Small intestine (tissue), 7 donors: ENCODE data around the gene NCOR1. TPM values are rescaled to one million over a fixed set of nuclear protein-coding genes. Genes with fewer than 3 reads are reported as not detected.
A peak's percentile ranks its signal among the peaks of the same experiment; 100 is the strongest.
"Not testable (repeated sequence)": the region's sequence is repeated elsewhere in the genome, so short reads cannot be mapped to it uniquely, and the experiment has no call there.

Experiments
- DNase-seq, 2 donors: peaks; one replicate each; pipeline versions ENCODE4 v3.0.0 to v3.0.0-alpha.2; 2013
- FAIRE-seq: peaks from 2 replicates; lab custom pipeline; 2012; peaks lifted over from hg19 to GRCh38; lab: Jason Lieb, UNC
- H3K27ac ChIP-seq, 3 donors: one replicate each; pipeline ENCODE4 v1.5.1; 2013; ENCODE audit warnings: low read length in 2 of 3, mild to moderate bottlenecking in 2 of 3, control low read depth in 1 of 3, inconsistent platforms in 1 of 3, low read depth in 1 of 3, moderate library complexity in 1 of 3
- H3K27me3 ChIP-seq, 3 donors: one replicate each; pipeline ENCODE4 v1.6.1; 2013; ENCODE audit warnings: low read length in 3 of 3, inconsistent platforms in 1 of 3; ENCODE audit not compliant: control insufficient read depth in 3 of 3, insufficient read depth in 3 of 3
- H3K36me3 ChIP-seq, 3 donors: one replicate each; pipeline ENCODE4 v1.6.1; 2013; ENCODE audit warnings: low read length in 3 of 3, inconsistent platforms in 1 of 3, low read depth in 1 of 3, mild to moderate bottlenecking in 1 of 3, moderate library complexity in 1 of 3; ENCODE audit not compliant: control insufficient read depth in 3 of 3, insufficient read depth in 2 of 3
- H3K4me1 ChIP-seq, 3 donors: one replicate each; pipeline ENCODE4 v1.6.1; 2013; ENCODE audit warnings: low read length in 2 of 3, inconsistent platforms in 1 of 3, low read depth in 1 of 3, mild to moderate bottlenecking in 1 of 3, moderate library complexity in 1 of 3; ENCODE audit not compliant: control insufficient read depth in 3 of 3, insufficient read depth in 2 of 3
- H3K4me3 ChIP-seq, 3 donors: one replicate each; pipeline ENCODE4 v1.5.1; 2013; ENCODE audit warnings: low read length in 3 of 3, control low read depth in 1 of 3, inconsistent platforms in 1 of 3, low read depth in 1 of 3, mild to moderate bottlenecking in 1 of 3, moderate library complexity in 1 of 3
- H3K9me3 ChIP-seq, 2 donors: one replicate each; pipeline ENCODE4 v1.6.1; 2013; ENCODE audit warnings: low read depth in 1 of 2, low read length in 1 of 2; ENCODE audit not compliant: control insufficient read depth in 2 of 2, insufficient read depth in 1 of 2
- WGBS, 3 donors: extraction: QIAGEN DNeasy Blood & Tissue Kit; methylation state at CpG; one replicate each; pipeline ENCODE4 v1.1.7; 2013; 5-methylcytosine and 5-hydroxymethylcytosine counted together
- polyA plus RNA-seq, 4 donors: library from polyadenylated mRNA; stranded (reverse) in 3 of 4; unstranded in 1 of 4; fragments of 200-250 nt in 3 of 4; fragments of 120-200 nt in 1 of 4; gene quantifications; one replicate each; pipeline versions ENCODE4 v1.2.1 to v1.2.3, GENCODE V29; 2013
- donor health status: healthy with polysubstance abuse.
- donor health status: control.
- donor health status: control.
- donor health status: Bipolar disorder and iron deficiency.
- donor health status: healthy.

Gene NCOR1
- polyA plus RNA-seq, 4 donors = 69.3 to 227 (median 157) TPM

GRCh38 chr17:16191604-16192003 lies 23.7 kb downstream of the NCOR1 start:
- H3K27ac ChIP-seq = no peak overlapping the region
- no peaks in the 10 kb centered on the region for H3K9me3 ChIP-seq
- no peak overlapping the region for H3K4me3 ChIP-seq
- H3K27me3 ChIP-seq = no peaks in the 10 kb centered on the region
- DNase-seq (no peak), FAIRE-seq (no peak)
- peaks cover 6 to 48% (median 7%) of the 10 kb centered on the region in 3 donors for H3K36me3 ChIP-seq
- H3K4me1 ChIP-seq = no peaks in the 10 kb centered on the region
- WGBS, 3 donors = 84 to 86% (median 86%) methylated on average over 3 of the region's 3 CpGs

- H3K36me3 ChIP-seq = peaks cover 6 to 45% (median 7%) of the 10 kb centered on the region in 3 donors
- H3K4me3 ChIP-seq = no peak overlapping the region
- DNase-seq = no peak
- H3K4me1 ChIP-seq = no peaks in the 10 kb centered on the region
- H3K9me3 ChIP-seq = no peaks in the 10 kb centered on the region
- WGBS, 3 donors = 83 to 86% (median 85%) methylated on average over 4 of the region's 4 CpGs
- H3K27me3 ChIP-seq = no peaks in the 10 kb centered on the region
- no peak overlapping the region for H3K27ac ChIP-seq
- no peak for FAIRE-seq
Observed at GRCh38 chr17:16190703-16191360, 24.5 kb downstream of the NCOR1 start.

- DNase-seq = no peak
- H3K27me3 ChIP-seq = no peaks in the 10 kb centered on the region
- peaks cover 6 to 48% (median 9%) of the 10 kb centered on the region in 3 donors for H3K36me3 ChIP-seq
- no peak overlapping the region for H3K4me3 ChIP-seq
- no peak for FAIRE-seq
- H3K9me3 ChIP-seq = no peaks in the 10 kb centered on the region
- no peak overlapping the region for H3K27ac ChIP-seq
- WGBS, 3 donors = 80 to 85% (median 82%) methylated on average over 3 of the region's 3 CpGs
- no peaks in the 10 kb centered on the region for H3K4me1 ChIP-seq
Observed at GRCh38 chr17:16189791-16190348, 25.5 kb downstream of the NCOR1 start.

- Histone ChIP-seq H3K4me3 (no peak overlapping the region), H3K9me3 (no peaks in the 10 kb centered on the region), H3K27ac (no peak overlapping the region), H3K27me3 (no peaks in the 10 kb centered on the region), H3K4me1 (no peaks in the 10 kb centered on the region), H3K36me3 (peaks cover 6 to 42% (median 7%) of the 10 kb centered on the region in 3 donors)
- DNase-seq = no peak
- no peak for FAIRE-seq
- 85 to 91% (median 85%) methylated on average over 5 of the region's 5 CpGs for WGBS, 3 donors
Observed at GRCh38 chr17:16187642-16188041, 27.7 kb downstream of the NCOR1 start.

GRCh38 chr17:16181581-16181980 lies 33.8 kb downstream of the NCOR1 start:
- Histone ChIP-seq H3K27me3 (no peaks in the 10 kb centered on the region), H3K4me1 (no peaks in the 10 kb centered on the region), H3K36me3 (peaks cover 0 to 32% (median 2%) of the 10 kb centered on the region in 3 donors), H3K27ac (no peak overlapping the region), H3K4me3 (no peak overlapping the region), H3K9me3 (no peaks in the 10 kb centered on the region)
- 95 to 100% (median 98%) methylated on average over 1 of the region's 1 CpG for WGBS, 3 donors
- DNase-seq (no peak), FAIRE-seq (no peak)

GRCh38 chr17:16178836-16179235 lies 36.5 kb downstream of the NCOR1 start:
- Histone ChIP-seq H3K4me3 (no peak overlapping the region), H3K4me1 (no peaks in the 10 kb centered on the region), H3K9me3 (no peaks in the 10 kb centered on the region), H3K36me3 (peaks cover 0 to 30% (median 0%) of the 10 kb centered on the region in 3 donors), H3K27ac (no peak overlapping the region), H3K27me3 (no peaks in the 10 kb centered on the region)
- 94 to 97% (median 96%) methylated on average over 5 of the region's 5 CpGs for WGBS, 3 donors
- DNase-seq = no peak
- FAIRE-seq = no peak

GRCh38 chr17:16171613-16172012 lies 43.7 kb downstream of the NCOR1 start:
- WGBS, 3 donors = 73 to 84% (median 76%) methylated on average over 7 of the region's 7 CpGs
- H3K27me3 ChIP-seq = no peaks in the 10 kb centered on the region
- no peaks in the 10 kb centered on the region for H3K9me3 ChIP-seq
- no peak overlapping the region for H3K4me3 ChIP-seq
- DNase-seq (peak in 1 of 2 donors; percentile 8), FAIRE-seq (no peak)
- H3K36me3 ChIP-seq = peaks cover 0 to 33% (median 5%) of the 10 kb centered on the region in 3 donors
- no peak overlapping the region for H3K27ac ChIP-seq
- no peaks in the 10 kb centered on the region for H3K4me1 ChIP-seq

- H3K27ac ChIP-seq, DNase-seq, H3K4me3 ChIP-seq, H3K9me3 ChIP-seq, H3K4me1 ChIP-seq, FAIRE-seq, H3K27me3 ChIP-seq: not testable (repeated sequence)
- peaks cover 0 to 24% (median 2%) of the 10 kb centered on the region in 3 donors for H3K36me3 ChIP-seq
- 74 to 88% (median 75%) methylated on average over 4 of the region's 4 CpGs for whole genome bisulfite sequencing, 3 donors
Observed at GRCh38 chr17:16166766-16167165, 48.6 kb downstream of the NCOR1 start.
